ENCODE measurements around the gene SP4. TPM values are rescaled to one million over a fixed set of nuclear protein-coding genes. Genes with fewer than 3 reads are reported as not detected.
"Not testable (repeated sequence)": the region's sequence is repeated elsewhere in the genome, so short reads cannot be mapped to it uniquely, and the experiment has no call there.

Gene SP4
- total RNA-seq, 2 donors from 2014 or later, result 2.2 to 5.2 TPM

DNA sequence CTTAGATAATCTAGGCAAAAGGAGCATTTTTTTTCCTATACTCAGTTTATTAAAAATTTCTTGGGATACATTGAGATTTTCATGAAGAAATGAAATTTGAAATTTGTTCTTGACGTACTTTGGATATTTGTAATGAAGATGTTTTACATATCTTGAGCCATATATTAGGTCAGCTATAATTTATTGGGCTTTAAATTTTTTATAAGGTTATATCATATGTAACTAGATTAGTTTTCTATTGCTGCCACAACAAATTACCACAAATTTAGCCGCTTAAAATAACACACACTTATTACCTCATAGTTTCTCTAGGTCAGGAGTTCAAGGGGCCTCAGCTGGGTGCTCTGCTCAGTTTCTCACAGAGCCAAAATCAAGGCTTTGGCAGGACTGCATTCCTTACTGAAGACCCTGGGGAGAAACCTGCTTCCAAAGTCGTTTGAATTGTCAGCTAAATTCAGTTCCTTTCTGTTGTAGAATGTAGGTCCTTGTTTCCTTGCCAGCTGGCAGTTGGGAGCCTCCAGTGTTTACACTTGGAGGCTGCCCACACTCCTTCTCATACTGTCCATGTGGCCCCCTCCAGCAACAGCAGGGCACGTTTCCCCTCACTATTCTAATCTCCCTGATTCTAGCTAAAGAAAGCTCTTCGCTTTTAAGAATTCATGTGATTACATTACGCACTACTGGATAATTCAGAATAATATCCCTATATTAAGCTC lies 72.4 kb downstream of the SP4 start:
- intact Hi-C loops (cut with DNase I, micrococcal nuclease), result loop anchor here in 1 of 2 donors (10.0 kb wide), 1 partner anchor 245 kb away; no protein-coding TSS in a partner anchor
- ATAC-seq (no peak), DNase-seq (no peak)

DNA sequence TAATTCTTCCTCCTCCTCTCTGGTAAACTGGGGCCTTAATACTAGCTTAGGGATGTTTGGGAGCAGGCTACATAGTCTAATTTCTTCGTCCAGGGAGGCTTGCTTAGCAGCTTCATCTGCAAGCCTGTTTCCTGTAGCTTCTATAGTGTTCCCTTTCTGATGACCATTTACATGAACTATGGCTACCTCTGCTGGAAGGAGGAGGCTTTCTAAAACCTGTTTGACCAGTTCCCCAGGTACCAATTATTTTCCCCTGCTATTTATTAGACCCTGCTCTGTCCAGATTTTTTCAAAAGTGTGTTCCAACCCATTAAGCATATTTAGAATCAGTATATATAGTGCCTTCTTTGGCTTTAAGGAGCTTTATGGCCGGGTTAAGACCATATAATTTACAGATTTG lies 76.1 kb downstream of the SP4 start:
- DNase-seq, result no peak
- intact Hi-C loops (cut with DNase I, micrococcal nuclease), result loop anchor here in 1 of 2 donors (10.0 kb wide), 1 partner anchor 249 kb away; no protein-coding TSS in a partner anchor
- ATAC-seq, result no peak

DNA sequence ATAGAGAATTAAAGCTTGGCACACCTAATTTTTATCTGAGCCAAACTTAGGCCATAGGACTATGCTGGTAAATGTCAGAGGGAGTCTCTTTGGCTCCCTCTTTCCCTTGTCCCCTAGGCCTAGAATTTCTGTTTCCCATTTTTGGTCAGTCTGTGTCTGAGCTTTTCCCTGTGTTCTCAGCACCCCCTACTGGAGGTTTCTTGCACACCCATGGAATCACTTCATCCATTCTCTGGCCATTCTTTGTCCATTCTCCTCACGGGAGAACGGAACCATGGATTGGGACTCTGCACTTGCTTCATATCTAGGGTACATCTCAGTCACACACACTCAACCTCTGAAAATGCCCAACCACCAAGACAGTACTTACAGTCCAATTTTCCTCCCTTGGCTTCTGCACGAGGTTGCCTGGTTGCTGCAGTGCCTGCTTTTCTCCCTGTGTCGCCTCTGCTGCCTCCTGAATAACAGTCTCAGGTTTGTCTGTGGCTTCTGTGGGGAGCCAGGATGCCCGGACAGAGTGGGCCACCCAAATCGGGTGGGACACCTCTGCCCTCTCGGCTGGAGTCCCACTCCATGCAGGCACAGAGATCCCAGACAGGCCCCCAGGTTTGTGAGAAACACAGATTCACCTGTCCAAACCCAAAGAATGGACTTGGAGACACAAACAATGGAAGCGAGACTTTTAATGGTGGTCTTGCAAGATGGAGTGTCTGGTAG lies 79.9 kb downstream of the SP4 start:
- DNase-seq (peak in 1 of 2 donors; percentile 59), ATAC-seq (peak; percentile 78)
- intact Hi-C loops (cut with DNase I, micrococcal nuclease), result loop anchor here in 1 of 2 donors (10.0 kb wide), 1 partner anchor 253 kb away; no protein-coding TSS in a partner anchor

DNA sequence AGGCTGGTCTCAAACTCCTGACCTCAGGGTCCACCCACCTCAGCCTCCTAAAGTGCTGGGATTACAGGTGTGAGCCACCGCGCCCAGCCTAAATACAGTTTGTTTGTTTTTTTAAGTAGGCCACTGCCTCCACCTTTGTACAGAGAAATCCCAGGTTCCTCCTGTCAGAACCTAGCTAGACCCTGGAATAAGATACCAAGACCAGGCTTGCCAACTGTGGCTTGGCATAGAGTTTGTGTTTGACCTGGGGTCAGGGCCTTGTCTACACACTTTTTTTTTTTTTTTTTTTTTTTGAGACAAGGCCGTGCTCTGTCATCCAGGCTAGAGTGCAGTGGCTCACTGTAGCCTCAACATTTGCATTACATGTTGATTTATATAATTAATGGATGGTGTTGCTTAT lies 80.7 kb downstream of the SP4 start:
- no peak for DNase-seq
- intact Hi-C loops (cut with DNase I, micrococcal nuclease), result loop anchor here in 1 of 2 donors (10.0 kb wide), 1 partner anchor 254 kb away; no protein-coding TSS in a partner anchor
- no peak for ATAC-seq

DNA sequence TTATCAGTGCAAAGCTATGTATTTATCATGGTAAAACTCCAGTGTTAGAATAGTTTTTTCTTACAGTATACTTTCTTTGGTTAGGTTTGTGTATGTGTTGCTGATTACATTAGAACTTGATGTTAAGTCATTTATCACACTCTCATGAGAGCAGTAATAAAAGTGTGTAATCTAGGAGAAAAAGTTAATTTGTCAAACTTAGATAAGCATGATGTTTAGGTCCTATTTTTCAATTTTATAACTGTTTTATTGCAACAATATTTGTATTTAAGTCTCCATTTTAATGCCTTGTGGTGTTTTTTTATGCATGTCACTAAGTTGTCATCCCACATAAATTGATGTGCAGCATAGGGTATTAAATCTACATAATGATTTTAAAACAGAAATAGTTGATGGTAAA lies 86.2 kb downstream of the SP4 start:
- no peak for ATAC-seq
- intact Hi-C loops (cut with DNase I, micrococcal nuclease), result no loop called here
- no peak for DNase-seq

DNA sequence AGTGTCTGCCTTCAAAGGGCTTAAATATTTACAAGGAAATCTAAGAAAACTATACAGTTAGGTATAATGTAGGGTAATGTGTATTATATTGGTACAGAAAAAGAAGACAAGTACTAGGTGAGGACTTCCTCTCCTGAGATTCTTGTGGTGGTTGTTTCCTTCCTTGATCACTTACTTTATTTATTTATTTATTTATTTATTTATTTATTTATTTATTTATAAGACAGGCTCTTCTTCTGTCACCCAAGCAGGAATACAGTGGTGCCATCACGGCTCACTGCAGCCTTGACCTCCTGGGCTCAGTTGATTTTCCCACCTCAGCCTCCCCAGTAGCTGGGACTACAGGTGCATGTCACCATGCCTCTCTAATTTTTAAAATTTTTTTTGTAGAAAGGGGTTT lies 96.8 kb downstream of the SP4 start:
- intact Hi-C loops (cut with DNase I, micrococcal nuclease), result no loop called here
- no peak for ATAC-seq
- DNase-seq, result no peak

DNA sequence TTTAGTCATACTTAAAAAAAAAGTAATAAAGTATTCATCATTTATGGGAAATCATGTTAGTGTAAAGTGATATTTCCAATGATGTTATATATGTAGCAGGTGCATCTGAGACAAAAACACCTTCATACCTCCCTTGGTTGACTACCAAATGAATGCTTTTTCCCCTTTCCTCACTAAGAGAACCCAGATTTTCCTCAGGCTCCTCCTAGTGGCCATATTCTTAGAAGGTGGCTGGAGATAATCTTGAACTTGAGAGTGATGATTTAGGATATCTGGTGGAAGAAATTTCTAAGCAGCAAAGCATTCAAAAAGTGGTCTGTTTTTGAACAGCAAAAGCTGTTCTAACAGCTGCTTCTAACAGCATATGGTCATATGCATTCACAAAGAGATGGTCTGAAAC lies 98.1 kb downstream of the SP4 start:
- intact Hi-C loops (cut with DNase I, micrococcal nuclease), result no loop called here
- DNase-seq (no peak), ATAC-seq (no peak)

DNA sequence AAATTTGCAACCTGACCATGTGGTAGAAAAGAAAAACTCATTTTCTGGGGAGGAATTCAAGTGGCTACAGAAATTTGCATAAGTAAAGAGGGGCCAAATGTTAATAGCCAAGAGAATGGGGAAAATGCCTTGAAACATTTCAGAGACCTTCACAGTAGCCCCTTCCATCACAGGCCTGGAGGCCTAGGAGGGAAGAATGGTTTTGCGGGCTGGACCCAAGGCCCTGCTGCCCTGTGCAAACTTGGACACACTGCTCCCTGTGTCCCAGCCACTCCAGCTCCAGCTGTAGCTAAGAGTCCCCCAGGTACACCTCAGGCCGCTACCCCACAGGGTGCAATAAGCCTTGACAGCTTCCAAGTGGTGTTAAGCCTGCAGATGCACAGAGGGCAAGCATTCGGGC lies 98.6 kb downstream of the SP4 start:
- intact Hi-C loops (cut with DNase I, micrococcal nuclease), result no loop called here
- DNase-seq (no peak), ATAC-seq (no peak)

DNA sequence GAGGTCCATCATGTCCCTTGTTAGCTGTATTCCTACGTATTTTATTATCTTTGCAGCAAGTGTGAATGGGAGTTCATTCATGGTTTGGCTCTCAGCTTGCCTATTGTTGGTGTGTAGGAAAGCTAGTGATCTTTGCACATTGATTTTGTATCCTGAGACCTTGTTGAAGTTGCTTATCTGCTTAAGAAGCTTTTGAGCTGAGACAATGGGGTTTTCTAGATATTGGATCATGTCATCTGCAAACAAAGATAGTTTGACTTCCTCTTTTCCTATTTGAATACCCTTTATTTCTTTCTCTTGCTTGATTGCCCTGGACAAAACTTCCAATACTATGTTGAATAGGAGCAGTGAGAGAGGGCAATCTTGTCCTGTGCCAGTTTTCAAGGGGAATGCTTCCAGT lies 104.6 kb downstream of the SP4 start:
- DNase-seq; intact Hi-C loops (cut with DNase I, micrococcal nuclease); ATAC-seq: not testable (repeated sequence)

DNA sequence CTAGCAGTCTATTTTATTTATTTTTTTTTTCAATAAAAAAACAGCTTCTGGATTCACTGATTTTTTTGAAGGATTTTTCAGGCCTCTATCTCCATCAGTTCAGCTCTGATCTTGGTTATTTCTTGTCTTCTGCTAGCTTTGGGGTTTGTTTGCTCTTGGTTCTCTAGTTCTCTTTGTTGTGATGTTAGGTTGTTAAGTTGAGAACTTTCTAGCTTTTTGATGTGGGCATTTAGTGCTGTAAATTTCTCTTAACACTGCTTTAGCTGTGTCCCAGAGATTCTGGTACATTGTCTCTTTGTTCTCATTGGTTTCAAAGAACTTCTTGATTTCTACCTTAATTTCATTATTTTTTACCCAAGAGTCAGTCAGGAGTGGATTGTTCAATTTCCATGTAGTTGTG lies 105.8 kb downstream of the SP4 start:
- intact Hi-C loops (cut with DNase I, micrococcal nuclease); ATAC-seq; DNase-seq: not testable (repeated sequence)

DNA sequence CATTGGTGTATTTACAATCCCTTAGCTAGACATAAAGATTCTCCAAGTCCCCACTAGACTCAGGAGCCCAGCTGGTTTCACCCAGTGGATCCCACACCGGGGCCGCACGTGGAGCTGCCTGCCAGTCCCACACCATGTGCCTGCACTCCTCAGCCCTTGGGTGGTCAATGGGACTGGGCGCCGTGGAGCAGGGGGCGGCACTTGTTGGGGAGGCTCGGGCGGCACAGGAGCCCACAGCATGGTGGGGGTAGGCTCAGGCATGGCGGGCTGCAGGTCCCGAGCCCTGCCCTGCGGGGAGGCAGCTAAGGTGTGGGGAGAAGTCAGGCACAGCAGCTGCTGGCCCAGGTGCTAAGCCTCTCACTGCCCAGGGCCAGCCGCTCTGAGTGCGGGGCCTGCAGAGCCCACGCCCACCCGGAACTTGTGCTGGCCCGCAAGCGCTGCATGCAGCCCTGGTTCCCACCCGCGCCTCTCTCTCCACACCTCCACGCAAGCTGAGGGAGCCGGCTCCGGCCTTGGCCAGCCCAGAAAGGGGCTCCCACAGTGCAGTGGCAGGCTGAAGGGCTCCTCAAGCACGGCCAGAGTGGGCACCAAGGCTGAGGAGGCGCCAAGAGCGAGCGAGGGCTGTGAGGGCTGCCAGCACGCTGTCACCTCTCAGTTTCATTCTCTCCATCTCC lies 108.7 kb downstream of the SP4 start:
- ATAC-seq; intact Hi-C loops (cut with DNase I, micrococcal nuclease); DNase-seq: not testable (repeated sequence)

DNA sequence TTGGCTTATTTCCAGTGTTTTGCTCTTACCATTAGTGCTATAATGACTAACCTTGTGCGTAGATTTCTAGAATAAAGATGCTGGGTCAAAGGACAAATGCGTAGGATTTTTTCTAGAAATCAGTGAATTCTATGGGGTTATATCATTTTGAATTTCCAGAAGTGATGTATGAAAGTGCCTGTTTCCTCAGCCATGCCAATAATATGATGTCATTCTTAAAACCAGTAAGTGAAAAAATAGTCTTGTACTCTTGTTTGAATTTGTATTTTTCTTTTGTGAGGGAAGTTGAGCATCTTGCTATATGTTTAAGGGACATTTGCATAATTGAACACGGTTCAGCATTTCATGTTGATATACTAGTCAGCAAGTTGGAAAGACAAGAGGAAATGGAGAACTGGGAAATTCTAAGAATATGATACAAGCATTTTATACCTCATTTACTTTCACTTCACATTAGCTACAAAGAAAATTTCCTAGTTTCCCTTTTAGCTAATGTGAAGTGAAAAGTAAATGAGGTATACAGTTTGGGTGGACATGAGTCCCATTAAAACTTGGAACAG lies 111.1 kb downstream of the SP4 start:
- ATAC-seq (no peak), DNase-seq (no peak)
- intact Hi-C loops (cut with DNase I, micrococcal nuclease), result no loop called here

DNA sequence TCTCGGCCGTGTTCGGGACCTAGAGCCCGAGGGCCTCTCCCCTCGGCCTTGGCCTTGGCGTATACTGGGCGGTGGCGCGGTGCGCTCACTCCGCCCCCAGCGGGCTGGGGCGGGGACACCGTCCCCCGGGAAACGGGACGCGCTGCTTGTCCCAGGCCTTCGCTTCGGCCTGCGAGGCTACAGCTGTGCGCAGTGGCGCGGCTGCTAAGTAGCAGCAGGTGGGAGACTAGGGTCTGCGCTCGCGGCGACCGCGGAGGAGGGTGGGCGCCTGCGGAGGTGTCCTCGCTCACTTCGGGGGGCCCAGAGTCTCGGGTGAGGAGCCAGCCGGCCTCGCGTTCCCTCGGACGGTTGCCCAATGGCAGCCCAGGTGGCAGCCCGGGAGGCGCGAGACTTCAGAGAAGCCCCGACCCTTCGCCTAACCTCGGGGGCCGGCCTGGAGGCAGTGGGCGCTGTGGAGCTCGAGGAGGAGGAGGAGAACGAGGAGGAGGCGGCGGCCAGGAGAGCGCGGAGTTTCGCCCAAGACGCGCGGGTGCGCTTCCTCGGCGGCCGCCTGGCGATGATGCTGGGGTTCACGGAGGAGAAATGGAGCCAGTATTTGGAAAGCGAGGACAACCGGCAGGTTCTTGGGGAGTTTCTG lies 115.1 kb downstream of the SP4 start, which contains the start of gene DNAH11:
TSS of gene DNAH11 (plus strand) at position 149 of the 637 bp plus-strand sequence. CDS start at position 356, 207 bp downstream.
- intact Hi-C loops (cut with DNase I, micrococcal nuclease), result no loop called here
- peak; percentile 84 for ATAC-seq
- peak in 1 of 2 donors; percentile 22 for DNase-seq

DNA sequence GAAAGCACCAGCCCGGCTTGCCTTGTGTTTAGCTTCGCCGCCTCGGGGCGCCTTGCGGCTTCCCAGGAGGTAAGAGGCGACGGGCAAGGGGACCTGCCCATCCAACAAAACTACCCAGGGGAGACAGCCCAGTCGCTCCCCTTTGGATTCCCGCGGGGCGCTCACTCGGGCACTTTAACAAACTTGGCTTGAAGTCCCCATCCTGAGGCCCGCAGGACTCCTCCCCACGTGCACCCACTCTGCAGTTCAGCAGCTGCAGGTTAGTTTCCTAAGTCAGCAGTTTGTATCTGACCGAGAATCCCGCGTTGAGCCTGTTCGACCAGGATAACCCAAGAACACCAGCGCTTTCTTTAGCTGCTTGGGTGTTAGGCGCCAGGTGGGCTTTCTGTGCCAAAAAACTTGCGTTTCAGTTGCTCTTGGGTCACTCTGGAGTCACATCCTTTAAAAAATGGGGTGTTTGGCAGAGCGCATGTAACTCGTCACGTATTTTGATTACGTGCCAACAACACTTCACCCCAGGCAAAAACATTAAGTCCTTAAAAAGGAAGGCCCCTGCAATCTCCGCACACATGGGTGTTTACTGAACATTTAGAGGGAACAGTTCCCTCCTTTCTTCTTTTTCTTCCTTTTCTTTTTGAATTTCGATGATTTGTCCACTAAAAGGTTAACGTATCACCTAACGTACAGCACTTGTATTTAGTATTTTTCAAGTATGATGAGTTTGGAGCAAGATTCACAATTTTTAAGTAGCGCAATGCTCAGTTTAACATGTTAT lies 115.8 kb downstream of the SP4 start:
- no peak for ATAC-seq
- intact Hi-C loops (cut with DNase I, micrococcal nuclease), result no loop called here
- DNase-seq, result no peak

DNA sequence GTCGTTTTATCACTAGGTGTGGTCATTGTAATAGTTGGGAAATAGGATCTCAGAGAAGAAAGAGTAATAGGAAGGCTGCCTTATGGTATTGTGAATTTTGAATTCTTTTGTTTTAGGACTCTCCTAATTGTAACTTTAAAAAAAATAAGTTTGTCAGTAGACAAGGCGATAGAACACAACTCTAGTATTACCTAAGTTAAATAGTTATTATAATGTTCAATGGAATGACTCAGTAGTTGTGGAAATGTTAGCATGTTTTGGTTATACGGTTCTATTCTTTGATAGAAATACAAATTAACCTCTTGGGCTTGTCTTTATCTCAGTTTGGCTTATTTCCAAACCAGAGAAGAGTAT lies 116.4 kb downstream of the SP4 start:
- intact Hi-C loops (cut with DNase I, micrococcal nuclease), result no loop called here
- DNase-seq, result no peak
- ATAC-seq, result no peak

DNA sequence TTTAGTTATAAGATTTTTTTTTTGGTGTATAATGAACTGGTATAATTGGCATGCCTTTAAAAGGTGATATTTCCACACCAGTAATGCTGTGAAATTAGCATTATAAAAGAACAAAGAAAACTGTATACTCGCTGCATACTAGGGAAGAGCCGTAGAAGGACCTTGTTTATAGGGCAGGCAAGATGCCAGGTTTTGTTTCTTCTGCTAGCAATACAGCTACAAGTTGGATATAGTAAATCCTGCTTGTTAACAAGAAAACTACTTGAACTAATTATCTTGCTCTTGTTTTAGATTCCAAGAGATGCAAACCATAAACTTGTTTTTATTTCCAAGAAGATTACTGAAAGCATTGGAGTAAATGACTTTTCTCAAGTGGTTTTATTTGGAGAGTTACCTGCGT lies 116.8 kb downstream of the SP4 start:
- ATAC-seq, result no peak
- intact Hi-C loops (cut with DNase I, micrococcal nuclease), result no loop called here
- no peak for DNase-seq

DNA sequence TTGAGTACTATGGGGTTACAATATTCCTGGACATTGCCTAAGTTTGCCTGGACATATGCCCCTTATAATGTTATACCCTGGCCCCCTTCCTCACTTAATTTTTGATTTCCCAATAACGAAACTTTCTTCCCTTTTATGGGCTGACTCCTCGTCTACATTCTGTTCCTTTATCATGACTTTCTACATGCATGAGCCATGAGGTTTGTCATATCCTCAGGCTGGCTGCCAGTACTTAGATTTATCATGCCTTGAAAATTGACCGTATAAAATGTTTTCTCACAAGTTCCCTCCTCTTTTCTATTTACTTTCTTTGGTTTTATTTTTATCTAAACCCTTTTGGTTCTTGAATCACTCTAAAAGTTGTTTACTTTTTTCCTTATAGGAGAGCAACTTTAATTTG lies 119.6 kb downstream of the SP4 start:
- DNase-seq, result no peak
- ATAC-seq, result no peak
- intact Hi-C loops (cut with DNase I, micrococcal nuclease), result no loop called here

DNA sequence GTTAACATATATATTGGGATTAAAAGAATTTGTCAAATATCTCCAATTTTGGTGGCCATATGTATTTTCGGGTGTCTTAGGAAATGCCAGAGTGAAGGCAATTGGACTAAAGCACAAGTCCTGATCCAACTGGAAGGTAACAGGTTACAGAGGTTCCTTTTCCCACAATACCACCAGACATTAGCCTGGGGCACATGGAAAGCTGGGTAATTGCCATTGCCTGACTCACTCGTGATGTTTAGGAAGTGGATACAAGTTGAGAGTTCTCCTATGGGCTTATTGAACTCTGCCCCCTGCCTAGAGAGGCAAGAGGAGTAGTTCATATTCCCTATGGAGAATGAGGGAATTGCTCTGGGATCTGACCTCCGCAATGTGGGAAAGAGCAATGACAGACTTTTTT lies 120.6 kb downstream of the SP4 start:
- intact Hi-C loops (cut with DNase I, micrococcal nuclease), result no loop called here
- ATAC-seq (no peak), DNase-seq (no peak)
